22Rv1 (cell line): ENCODE results near the gene PCSK5.
"Not testable (repeated sequence)": the region's sequence is repeated elsewhere in the genome, so short reads cannot be mapped to it uniquely, and the experiment has no call there.

Source experiments
- H3K27ac ChIP-seq: fragments of 450-650 bp; 2 replicates; pipeline ENCODE4 v1.5.1; 2017
- ZFX ChIP-seq: fragments of 450-650 bp; IDR thresholded peaks from 2 replicates; pipeline ENCODE4 v1.6.1; 2017; ENCODE audit warnings: antibody characterized with exemption, borderline replicate concordance
- TF ChIP-seq, protein P1 (sequence below): fragments of 450-650 bp; IDR thresholded peaks from 2 replicates; pipeline ENCODE4 v1.5.1; 2017; ENCODE audit warnings: mild to moderate bottlenecking

PCSK5 gene

DNA sequence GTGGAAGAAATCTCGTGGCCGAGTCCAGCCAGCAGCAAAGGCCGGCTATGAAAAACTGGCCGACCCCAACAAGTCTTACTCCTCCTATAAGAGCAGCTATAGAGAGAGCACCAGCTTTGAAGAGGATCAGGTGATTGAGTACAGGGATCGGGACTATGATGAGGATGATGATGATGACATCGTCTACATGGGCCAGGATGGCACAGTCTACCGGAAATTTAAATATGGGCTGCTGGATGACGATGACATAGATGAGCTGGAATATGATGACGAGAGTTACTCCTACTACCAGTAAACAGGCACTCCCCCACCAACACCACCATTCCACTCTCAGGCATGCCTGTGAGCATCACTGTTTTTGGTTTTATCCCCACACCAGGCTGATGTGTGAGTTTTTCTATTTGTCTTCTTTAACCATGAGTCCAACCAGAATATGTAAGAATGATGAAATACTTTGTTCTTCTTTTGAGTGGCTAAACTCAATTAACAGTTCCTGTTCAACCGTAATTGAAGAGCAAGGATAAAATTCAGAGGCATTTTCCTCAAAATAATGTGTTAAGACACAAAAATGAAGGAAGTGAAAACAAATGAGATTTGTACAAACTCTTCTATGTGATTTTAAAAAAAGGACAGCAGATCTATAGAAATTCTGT, 468.3 kb downstream of the PCSK5 start:
- no peak overlapping the region for H3K27ac ChIP-seq
- TF ChIP-seq ZFX = no peak
- TF ChIP-seq, protein P1, sequence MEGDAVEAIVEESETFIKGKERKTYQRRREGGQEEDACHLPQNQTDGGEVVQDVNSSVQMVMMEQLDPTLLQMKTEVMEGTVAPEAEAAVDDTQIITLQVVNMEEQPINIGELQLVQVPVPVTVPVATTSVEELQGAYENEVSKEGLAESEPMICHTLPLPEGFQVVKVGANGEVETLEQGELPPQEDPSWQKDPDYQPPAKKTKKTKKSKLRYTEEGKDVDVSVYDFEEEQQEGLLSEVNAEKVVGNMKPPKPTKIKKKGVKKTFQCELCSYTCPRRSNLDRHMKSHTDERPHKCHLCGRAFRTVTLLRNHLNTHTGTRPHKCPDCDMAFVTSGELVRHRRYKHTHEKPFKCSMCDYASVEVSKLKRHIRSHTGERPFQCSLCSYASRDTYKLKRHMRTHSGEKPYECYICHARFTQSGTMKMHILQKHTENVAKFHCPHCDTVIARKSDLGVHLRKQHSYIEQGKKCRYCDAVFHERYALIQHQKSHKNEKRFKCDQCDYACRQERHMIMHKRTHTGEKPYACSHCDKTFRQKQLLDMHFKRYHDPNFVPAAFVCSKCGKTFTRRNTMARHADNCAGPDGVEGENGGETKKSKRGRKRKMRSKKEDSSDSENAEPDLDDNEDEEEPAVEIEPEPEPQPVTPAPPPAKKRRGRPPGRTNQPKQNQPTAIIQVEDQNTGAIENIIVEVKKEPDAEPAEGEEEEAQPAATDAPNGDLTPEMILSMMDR = no peak

DNA sequence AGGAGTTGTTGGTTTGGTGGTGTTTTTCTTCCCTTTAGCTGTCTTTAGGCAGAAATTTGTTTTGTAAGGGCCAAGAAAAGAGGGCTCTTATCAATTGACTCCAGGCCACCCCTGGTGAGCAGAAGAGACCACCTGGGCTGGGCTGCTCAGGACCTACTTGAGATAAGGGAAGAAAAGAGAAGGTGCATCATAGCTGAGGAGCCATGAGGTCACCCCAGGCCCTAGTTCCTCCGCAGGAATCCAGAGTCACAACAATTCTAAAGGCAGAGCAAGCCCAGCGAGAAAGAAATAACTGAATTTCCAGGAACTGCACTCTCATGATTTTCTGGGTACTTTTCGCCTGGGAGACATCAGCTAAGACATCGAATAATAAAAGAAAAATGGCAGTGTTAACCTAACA, 468.9 kb downstream of the PCSK5 start:
- TF ChIP-seq, protein P1 = no peak
- no peak for TF ChIP-seq ZFX
- H3K27ac ChIP-seq = no peak overlapping the region

GRCh38 chr9:76359766-76360165, 469.3 kb downstream of the PCSK5 start:
- no peak for TF ChIP-seq ZFX
- TF ChIP-seq, protein P1 = no peak
- H3K27ac ChIP-seq = no peak overlapping the region

GRCh38 chr9:76362332-76363031, 472.0 kb downstream of the PCSK5 start:
- H3K27ac ChIP-seq = not testable (repeated sequence)

GRCh38 chr9:76363032-76363395, 472.5 kb downstream of the PCSK5 start:
- TF ChIP-seq ZFX = no peak
- TF ChIP-seq, protein P1 = no peak
- no peak overlapping the region for H3K27ac ChIP-seq

DNA sequence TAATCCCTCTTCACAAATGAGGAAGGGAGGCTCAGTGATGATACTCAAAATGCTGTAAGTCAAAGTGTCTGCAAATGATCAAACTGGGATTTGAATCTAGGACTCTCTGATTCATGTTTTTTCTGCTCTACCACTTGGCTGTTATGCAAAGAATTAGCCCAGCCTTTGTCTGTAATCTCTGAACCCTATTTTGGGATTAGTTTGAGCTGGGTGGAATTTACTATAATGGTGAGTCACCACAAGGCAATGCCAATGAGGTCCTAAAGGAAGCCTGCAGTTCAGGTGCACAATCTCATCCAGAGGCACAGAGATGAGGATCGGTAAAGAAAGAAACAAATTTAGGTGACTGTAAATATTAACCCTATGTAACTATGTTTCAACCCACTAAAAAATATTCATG, 474.6 kb downstream of the PCSK5 start:
- TF ChIP-seq ZFX = no peak
- TF ChIP-seq, protein P1 = no peak
- H3K27ac ChIP-seq = no peak overlapping the region

GRCh38 chr9:76366275-76366674, 475.8 kb downstream of the PCSK5 start:
- TF ChIP-seq, protein P1 = no peak
- TF ChIP-seq ZFX = no peak
- H3K27ac ChIP-seq = no peak overlapping the region
